Measurements from ENCODE around the gene CABLES2. TPM values are rescaled to one million over a fixed set of nuclear protein-coding genes. Genes with fewer than 3 reads are reported as not detected.
A peak's percentile ranks its signal among the peaks of the same experiment; 100 is the strongest.

CABLES2 gene
- total RNA-seq, 1 donor from 2014 or later, result 8.1 TPM

- H3K27ac ChIP-seq, result no peak overlapping the region
- H3K4me1 ChIP-seq, result peaks cover 13% of the 10 kb centered on the region
- TF ChIP-seq EZH2 (IDR thresholded peaks at IDR 0.05) (no peak), CTCF (IDR thresholded peaks at IDR 0.05) (no peak), EZH2phosphoT487 (IDR thresholded peaks at IDR 0.05) (no peak)
- H4K20me1 ChIP-seq (ENCODE audit: low read depth), result peaks cover 7% of the 10 kb centered on the region
- H3K9ac ChIP-seq, result no peak overlapping the region
- peaks cover 5% of the 10 kb centered on the region for H3K4me1 Mint-ChIP-seq
- H3K4me3 ChIP-seq, result no peak overlapping the region
- peaks cover 7% of the 10 kb centered on the region for H3F3A ChIP-seq (ENCODE audit: low read depth)
- H3K79me2 ChIP-seq (ENCODE audit: low read depth), result no peaks in the 10 kb centered on the region
- peaks cover 8% of the 10 kb centered on the region for H3K27me3 Mint-ChIP-seq (ENCODE audit: insufficient read depth, low read depth)
- no peaks in the 10 kb centered on the region for H3K36me3 ChIP-seq
- peak overlapping the region; percentile 63 for H3K4me2 ChIP-seq
- H3K36me3 Mint-ChIP-seq, result no peaks in the 10 kb centered on the region
- H2AFZ ChIP-seq (replicated peaks), result no peak overlapping the region
- no peaks in the 10 kb centered on the region for H3K9me3 Mint-ChIP-seq
- no peak overlapping the region for H3K27ac Mint-ChIP-seq
- no peaks in the 10 kb centered on the region for H3K9me3 ChIP-seq (ENCODE audit: low read depth)
- H3K4me3 Mint-ChIP-seq, result no peak overlapping the region
- H3K27me3 ChIP-seq, result peaks cover 27% of the 10 kb centered on the region
- DNase-seq (ENCODE audit: low spot score), result no peak
Observed at GRCh38 chr20:62410746-62411478, 3.8 kb upstream of the CABLES2 start.

GRCh38 chr20:62409931-62410745, 3.1 kb upstream of the CABLES2 start:
- no peaks in the 10 kb centered on the region for H3K9me3 Mint-ChIP-seq
- Histone ChIP-seq H3K79me2 (ENCODE audit: low read depth) (no peaks in the 10 kb centered on the region), H3K4me3 (no peak overlapping the region), H3K9ac (no peak overlapping the region), H2AFZ (replicated peaks) (no peak overlapping the region), H3K27me3 (peaks cover 27% of the 10 kb centered on the region), H3K4me1 (peaks cover 13% of the 10 kb centered on the region), H3F3A (ENCODE audit: low read depth) (peaks cover 7% of the 10 kb centered on the region), H4K20me1 (ENCODE audit: low read depth) (peaks cover 14% of the 10 kb centered on the region), H3K27ac (no peak overlapping the region), H3K4me2 (peak overlapping the region; percentile 63), H3K9me3 (ENCODE audit: low read depth) (no peaks in the 10 kb centered on the region), H3K36me3 (no peaks in the 10 kb centered on the region)
- peak overlapping the region; percentile 30 for H3K4me3 Mint-ChIP-seq
- H3K4me1 Mint-ChIP-seq, result peaks cover 11% of the 10 kb centered on the region
- no peak overlapping the region for H3K27ac Mint-ChIP-seq
- peaks cover 8% of the 10 kb centered on the region for H3K27me3 Mint-ChIP-seq (ENCODE audit: insufficient read depth, low read depth)
- no peak for TF ChIP-seq EZH2 (IDR thresholded peaks at IDR 0.05)
- peak; percentile 77 for TF ChIP-seq CTCF (IDR thresholded peaks at IDR 0.05)
- TF ChIP-seq EZH2phosphoT487 (IDR thresholded peaks at IDR 0.05), result no peak
- peak; percentile 84 for DNase-seq (ENCODE audit: low spot score)
- peaks cover 3% of the 10 kb centered on the region for H3K36me3 Mint-ChIP-seq

GRCh38 chr20:62409086-62409853, 2.2 kb upstream of the CABLES2 start:
- TF ChIP-seq EZH2phosphoT487 (IDR thresholded peaks at IDR 0.05) (no peak), EZH2 (IDR thresholded peaks at IDR 0.05) (no peak), CTCF (IDR thresholded peaks at IDR 0.05) (no peak)
- H3K9ac ChIP-seq, result no peak overlapping the region
- peak overlapping the region; percentile 38 for H3K4me3 Mint-ChIP-seq
- peaks cover 3% of the 10 kb centered on the region for H3K36me3 Mint-ChIP-seq
- peaks cover 13% of the 10 kb centered on the region for H3K4me1 Mint-ChIP-seq
- no peak overlapping the region for H3K4me2 ChIP-seq
- no peaks in the 10 kb centered on the region for H3K9me3 Mint-ChIP-seq
- no peak overlapping the region for H3K27ac Mint-ChIP-seq
- H3K36me3 ChIP-seq, result no peaks in the 10 kb centered on the region
- H3K27ac ChIP-seq, result no peak overlapping the region
- peaks cover 13% of the 10 kb centered on the region for H3K4me1 ChIP-seq
- no peak overlapping the region for H2AFZ ChIP-seq (replicated peaks)
- DNase-seq (ENCODE audit: low spot score), result no peak
- H4K20me1 ChIP-seq (ENCODE audit: low read depth), result peaks cover 23% of the 10 kb centered on the region
- H3F3A ChIP-seq (ENCODE audit: low read depth), result peaks cover 7% of the 10 kb centered on the region
- no peak overlapping the region for H3K4me3 ChIP-seq
- H3K27me3 ChIP-seq, result peaks cover 27% of the 10 kb centered on the region
- no peaks in the 10 kb centered on the region for H3K9me3 ChIP-seq (ENCODE audit: low read depth)
- H3K27me3 Mint-ChIP-seq (ENCODE audit: insufficient read depth, low read depth), result peaks cover 8% of the 10 kb centered on the region
- no peaks in the 10 kb centered on the region for H3K79me2 ChIP-seq (ENCODE audit: low read depth)
